H1 (cell line): ENCODE data around the gene LRRTM4. TPM values are rescaled to one million over a fixed set of nuclear protein-coding genes. Genes with fewer than 3 reads are reported as not detected.

Source experiments
- CHD7 ChIP-seq: fragments of 300-600 bp; sonication (generic); IDR thresholded peaks from 2 replicates; pipeline ENCODE4 v1.7.1; 2012; ENCODE audit warnings: low read length, moderate library complexity, mild to moderate bottlenecking, inconsistent platforms; ENCODE audit not compliant: insufficient replicate concordance
- SIRT6 ChIP-seq: IDR thresholded peaks from one replicate; pipeline ENCODE4 v1.7.1; 2012; ENCODE audit warnings: low read length, inconsistent platforms
- TAF7 ChIP-seq: optimal IDR thresholded peaks from 2 replicates; pipeline ENCODE3; 2011; ENCODE audit warnings: low read depth, mild to moderate bottlenecking, inconsistent platforms, low read length, moderate library complexity, borderline replicate concordance
- YY1 ChIP-seq: IDR thresholded peaks from 2 replicates; pipeline ENCODE4 v1.6.1; 2011; ENCODE audit warnings: low read depth, mild to moderate bottlenecking, low read length
- polyA plus RNA-seq, 7 experiments: library from polyadenylated mRNA; depleted of rRNA in 3 of 7; stranded (reverse) in 5 of 7; unstranded in 2 of 7; fragments of >200 nt in 5 of 7; fragments of 200-250 nt in 2 of 7; gene quantifications; 1 replicate in 5 of 7; 2 replicates in 1 of 7; 4 replicates in 1 of 7; pipeline versions ENCODE4 v1.2.1 to v1.2.3, GENCODE V29; 2011 to 2013; ENCODE audit warnings: missing spikeins in 2 of 7, mixed read lengths in 2 of 7
- total RNA-seq: library from RNA; stranded (reverse); fragmentation: NEBNext Ultra II Directional; extraction: Animal tissue kit (Norgen Biotek cat#: 25700); gene quantifications from 2 replicates; pipeline ENCODE4 v1.2.1, GENCODE V29; 2021

The LRRTM4 gene
- total and polyA plus RNA-seq, 2 of the 8 experiments (the other 6 are each of a cell fraction or from before 2014, with no cell fraction given) = 3.6 to 9.5 TPM

DNA sequence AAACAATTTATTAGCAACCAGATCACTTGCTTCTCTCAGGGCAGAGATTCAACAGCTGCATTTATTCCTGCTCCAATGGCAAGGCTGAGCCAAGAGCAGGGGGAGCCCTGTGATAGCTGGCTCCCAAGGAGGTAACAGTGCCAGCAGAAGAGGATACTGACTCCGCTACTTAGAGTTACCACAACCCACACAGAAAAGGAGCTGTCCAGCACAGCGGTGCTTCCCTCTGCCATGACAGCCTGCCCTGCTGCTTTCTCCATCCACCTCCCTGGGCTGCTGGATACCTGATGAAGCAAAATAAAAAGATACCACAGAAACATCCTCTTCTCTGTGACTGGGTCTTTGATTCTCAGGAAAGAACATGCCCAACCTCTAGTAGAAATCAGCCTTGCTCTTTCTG is 467.2 kb downstream of the LRRTM4 start (continued):
- TF ChIP-seq CHD7 (no peak), TAF7 (peak; percentile 48), SIRT6 (no peak), YY1 (peak; percentile 72; the same call in 1 of the 2 replicates)
